ENCODE measurements around the gene NPIPB8.
"Not testable (repeated sequence)": the region's sequence is repeated elsewhere in the genome, so short reads cannot be mapped to it uniquely, and the experiment has no call there.

NPIPB8 gene

GRCh38 chr16:28704246-28704645 lies 66.4 kb downstream of the NPIPB8 start:
- not testable (repeated sequence) for H3K4me1 ChIP-seq (ENCODE audit: insufficient read depth, low read length); H3K36me3 ChIP-seq (ENCODE audit: insufficient read depth, low read length); H3K4me3 ChIP-seq (ENCODE audit: low read length); H2AFZ ChIP-seq (ENCODE audit: low read depth, low read length); H3K9me3 ChIP-seq (ENCODE audit: low read length); H3K27me3 ChIP-seq (ENCODE audit: insufficient read depth, low read length)

Data from neuron (in vitro differentiated cells).